NOMO-1 treated with dmso at 0.1 percent for 144 hours (cell line): ENCODE measurements around the gene DCHS1.

ENCODE experiments used
- DNase-seq: peaks from one replicate; lab custom pipeline; 2025; ENCODE audit not compliant: unreplicated experiment; lab: John Stamatoyannopoulos, UW

DCHS1 gene

GRCh38 chr11:6615046-6615445 is 40.6 kb downstream of the DCHS1 start:
- no peak for DNase-seq

GRCh38 chr11:6614446-6614845 is 41.2 kb downstream of the DCHS1 start:
- no peak for DNase-seq

GRCh38 chr11:6613496-6613895 is 42.1 kb downstream of the DCHS1 start:
- DNase-seq, result no peak

- DNase-seq, result peak; percentile 96
Measured at GRCh38 chr11:6612213-6613041, 43.2 kb downstream of the DCHS1 start, which contains the start of gene TAF10. TSS of gene TAF10 (minus strand) at chr11:6612216. CDS start at chr11:6612189, 27 bp downstream.

GRCh38 chr11:6611963-6612212 is 43.7 kb downstream of the DCHS1 start:
- no peak for DNase-seq

- DNase-seq, result no peak
Measured at GRCh38 chr11:6611092-6611962, 44.3 kb downstream of the DCHS1 start.

GRCh38 chr11:6610591-6610990 is 45.0 kb downstream of the DCHS1 start:
- no peak for DNase-seq

GRCh38 chr11:6609502-6610015 is 46.0 kb downstream of the DCHS1 start:
- DNase-seq, result no peak

GRCh38 chr11:6608726-6609501 is 46.7 kb downstream of the DCHS1 start:
- DNase-seq, result no peak

GRCh38 chr11:6608011-6608410 is 47.6 kb downstream of the DCHS1 start:
- DNase-seq, result no peak

- DNase-seq, result no peak
Measured at GRCh38 chr11:6607190-6607795, 48.3 kb downstream of the DCHS1 start.

GRCh38 chr11:6606471-6607189 is 49.0 kb downstream of the DCHS1 start:
- peak; percentile 56 for DNase-seq

- no peak for DNase-seq
Measured at GRCh38 chr11:6604790-6605189, 50.8 kb downstream of the DCHS1 start.

- DNase-seq, result peak; percentile 21
Measured at GRCh38 chr11:6604081-6604626, 51.5 kb downstream of the DCHS1 start.

- peak; percentile 84 for DNase-seq
Measured at GRCh38 chr11:6603287-6604080, 52.1 kb downstream of the DCHS1 start, which contains the start of the genes ILK and RRP8. TSS of gene ILK (plus strand) at chr11:6603774. CDS start at chr11:6604272, 498 bp downstream. TSS of gene RRP8 (minus strand) at chr11:6603616. CDS start at chr11:6603502, 114 bp downstream.

GRCh38 chr11:6602096-6602940 is 53.3 kb downstream of the DCHS1 start:
- no peak for DNase-seq

- DNase-seq, result no peak
Measured at GRCh38 chr11:6601041-6601461, 54.6 kb downstream of the DCHS1 start.

GRCh38 chr11:6599881-6600390 is 55.7 kb downstream of the DCHS1 start:
- DNase-seq, result no peak
